HepG2 (cell line): ENCODE measurements around the gene AUP1. TPM values are rescaled to one million over a fixed set of nuclear protein-coding genes. Genes with fewer than 3 reads are reported as not detected.

Experiments
- ADNP ChIP-seq: sonication (generic); formaldehyde crosslinking; IDR thresholded peaks from 2 replicates; pipeline ENCODE4 v1.4.0; 2020; ENCODE audit warnings: missing genetic modification reagents
- FIP1L1 ChIP-seq: fragments of 200-400 bp; formaldehyde crosslinking; IDR thresholded peaks from 2 replicates; pipeline ENCODE4 v1.6.1; 2018; ENCODE audit warnings: low read depth, mild to moderate bottlenecking, low read length, moderate library complexity, borderline replicate concordance; ENCODE audit not compliant: insufficient read depth
- U2AF1 ChIP-seq: fragments of 200-400 bp; formaldehyde crosslinking; optimal IDR thresholded peaks from 2 replicates; pipeline ENCODE3; 2017; ENCODE audit warnings: mild to moderate bottlenecking, low read depth, low read length
- WIZ ChIP-seq: sonication (generic); formaldehyde crosslinking; IDR thresholded peaks from 2 replicates; pipeline ENCODE4 v1.5.1; 2020; ENCODE audit warnings: mild to moderate bottlenecking, missing genetic modification reagents
- ZFP36L2 ChIP-seq: sonication (generic); formaldehyde crosslinking; IDR thresholded peaks from 2 replicates; pipeline ENCODE4 v1.4.0; 2020; ENCODE audit warnings: missing genetic modification reagents
- ZMAT3 ChIP-seq: sonication (generic); formaldehyde crosslinking; conservative IDR thresholded peaks from 2 replicates; pipeline ENCODE4 v1.7.0; 2021; ENCODE audit warnings: missing genetic modification reagents
- ZNF10 ChIP-seq: sonication (generic); formaldehyde crosslinking; IDR thresholded peaks from 2 replicates; pipeline ENCODE4 v1.4.0; 2020; ENCODE audit warnings: mild to moderate bottlenecking, low read depth, missing genetic modification reagents, borderline replicate concordance
- ZNF17 ChIP-seq: sonication (generic); formaldehyde crosslinking; IDR thresholded peaks from 2 replicates; pipeline ENCODE4 v1.5.0; 2020; ENCODE audit warnings: mild to moderate bottlenecking, missing genetic modification reagents
- ZNF430 ChIP-seq: sonication (generic); formaldehyde crosslinking; IDR thresholded peaks from 2 replicates; pipeline ENCODE4 v1.9.0; 2021; ENCODE audit warnings: mild to moderate bottlenecking, missing genetic modification reagents
- ZNF569 ChIP-seq: sonication (generic); formaldehyde crosslinking; IDR thresholded peaks from 2 replicates; pipeline ENCODE4 v1.5.0; 2020; ENCODE audit warnings: mild to moderate bottlenecking, missing genetic modification reagents, moderate library complexity, borderline replicate concordance
- ZNF776 ChIP-seq: sonication (generic); formaldehyde crosslinking; IDR thresholded peaks from 2 replicates; pipeline ENCODE4 v1.4.0; 2020; ENCODE audit warnings: mild to moderate bottlenecking, missing genetic modification reagents
- ZSCAN9 ChIP-seq: IDR thresholded peaks from 2 replicates; pipeline ENCODE4 v1.6.1; 2016; ENCODE audit warnings: borderline replicate concordance
- polyA plus RNA-seq, 8 experiments: library from polyadenylated mRNA; depleted of rRNA in 3 of 8; stranded (reverse) in 7 of 8; unstranded in 1 of 8; fragments of >200 nt; fragmentation: Illumina TruSeq in 4 of 8; extraction: Trizol in 4 of 8; gene quantifications; 2 replicates each; pipeline versions ENCODE4 v1.2.1 to v1.2.3, GENCODE V29; 2011 to 2016; ENCODE audit warnings: low read depth in 4 of 8, missing spikeins in 1 of 8, mixed read lengths in 1 of 8; ENCODE audit not compliant: insufficient read depth in 1 of 8
- total RNA-seq, 5 experiments: library from RNA; depleted of rRNA; stranded (reverse); fragments of >200 nt; fragmentation: Illumina TruSeq; extraction: Trizol; gene quantifications; 2 replicates each; pipeline ENCODE4 v1.2.3, GENCODE V29; 2016; ENCODE audit warnings: low read depth in 1 of 5
- TF ChIP-seq, protein P1 (sequence below): sonication (generic); formaldehyde crosslinking; IDR thresholded peaks from 2 replicates; pipeline ENCODE4 v1.5.0; 2020; ENCODE audit warnings: mild to moderate bottlenecking, missing genetic modification reagents
- TF ChIP-seq, protein P2 (sequence below): sonication (generic); formaldehyde crosslinking; IDR thresholded peaks from 2 replicates; pipeline ENCODE4 v1.8.1; 2023; ENCODE audit warnings: mild to moderate bottlenecking, missing genetic modification reagents
- TF ChIP-seq, protein P3 (sequence below): sonication (generic); formaldehyde crosslinking; IDR thresholded peaks from 2 replicates; pipeline ENCODE4 v1.4.0; 2020; ENCODE audit warnings: mild to moderate bottlenecking, missing genetic modification reagents
- TF ChIP-seq, protein P4 (sequence below): sonication (generic); formaldehyde crosslinking; IDR thresholded peaks from 2 replicates; pipeline ENCODE4 v1.5.1; 2020; ENCODE audit warnings: missing genetic modification reagents, mild to moderate bottlenecking, borderline replicate concordance
- TF ChIP-seq, protein P5 (sequence below): IDR thresholded peaks from 2 replicates; pipeline ENCODE4 v1.6.1; 2018; ENCODE audit warnings: missing genetic modification reagents
- TF ChIP-seq, protein P6 (sequence below): IDR thresholded peaks from 2 replicates; pipeline ENCODE4 v1.6.1; 2016; ENCODE audit warnings: low read depth

The AUP1 gene
- total and polyA plus RNA-seq, 2 of the 13 experiments (the other 11 are each of a cell fraction or from before 2014, with no cell fraction given) = 174 to 267 TPM

DNA sequence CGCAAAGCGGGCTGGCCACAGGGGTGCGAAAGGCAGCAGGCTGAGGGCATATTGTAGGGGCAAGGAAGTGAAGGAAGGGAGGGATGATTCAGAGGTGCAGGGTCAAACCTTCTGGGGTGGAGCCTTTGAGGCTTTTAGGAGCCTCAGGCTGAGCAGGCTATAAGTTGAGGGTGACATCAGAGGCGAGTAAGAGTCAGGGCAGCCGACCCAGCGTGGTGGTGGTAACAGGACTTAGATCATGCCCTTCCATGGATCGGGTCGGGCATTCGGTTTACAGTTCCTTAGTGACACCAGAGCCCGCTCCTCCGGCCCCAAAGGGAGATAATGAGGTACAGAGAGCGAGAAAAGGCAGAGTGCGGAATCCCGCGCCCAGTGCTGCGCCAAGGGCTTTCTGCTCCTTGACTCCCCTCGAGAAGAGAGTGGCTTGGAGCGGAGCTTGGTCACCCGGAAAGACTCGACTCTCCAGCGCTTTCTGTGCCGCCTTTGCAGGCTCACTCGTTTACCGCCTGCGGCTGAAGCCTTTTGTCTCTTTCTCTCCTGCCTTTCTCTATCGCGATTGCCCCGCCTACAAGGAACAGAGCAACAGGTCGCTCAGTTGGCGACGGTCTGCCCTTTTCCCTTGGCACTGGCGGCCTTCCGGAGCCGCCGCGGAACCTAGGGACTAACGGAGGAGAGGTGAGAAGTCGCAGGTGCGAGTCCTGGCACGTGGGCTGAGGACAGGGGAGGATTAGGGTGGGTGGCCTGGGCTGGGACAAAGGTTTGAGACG, 30.8 kb downstream of the AUP1 start (continued):
- no peak for TF ChIP-seq ZNF10 (CRISPR knock-in tag)
- TF ChIP-seq WIZ (CRISPR knock-in tag) = no peak
- TF ChIP-seq, protein P1, sequence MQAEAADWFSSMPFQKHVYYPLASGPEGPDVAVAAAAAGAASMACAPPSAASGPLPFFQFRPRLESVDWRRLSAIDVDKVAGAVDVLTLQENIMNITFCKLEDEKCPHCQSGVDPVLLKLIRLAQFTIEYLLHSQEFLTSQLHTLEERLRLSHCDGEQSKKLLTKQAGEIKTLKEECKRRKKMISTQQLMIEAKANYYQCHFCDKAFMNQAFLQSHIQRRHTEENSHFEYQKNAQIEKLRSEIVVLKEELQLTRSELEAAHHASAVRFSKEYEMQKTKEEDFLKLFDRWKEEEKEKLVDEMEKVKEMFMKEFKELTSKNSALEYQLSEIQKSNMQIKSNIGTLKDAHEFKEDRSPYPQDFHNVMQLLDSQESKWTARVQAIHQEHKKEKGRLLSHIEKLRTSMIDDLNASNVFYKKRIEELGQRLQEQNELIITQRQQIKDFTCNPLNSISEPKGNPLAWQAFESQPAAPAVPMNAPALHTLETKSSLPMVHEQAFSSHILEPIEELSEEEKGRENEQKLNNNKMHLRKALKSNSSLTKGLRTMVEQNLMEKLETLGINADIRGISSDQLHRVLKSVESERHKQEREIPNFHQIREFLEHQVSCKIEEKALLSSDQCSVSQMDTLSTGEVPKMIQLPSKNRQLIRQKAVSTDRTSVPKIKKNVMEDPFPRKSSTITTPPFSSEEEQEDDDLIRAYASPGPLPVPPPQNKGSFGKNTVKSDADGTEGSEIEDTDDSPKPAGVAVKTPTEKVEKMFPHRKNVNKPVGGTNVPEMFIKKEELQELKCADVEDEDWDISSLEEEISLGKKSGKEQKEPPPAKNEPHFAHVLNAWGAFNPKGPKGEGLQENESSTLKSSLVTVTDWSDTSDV = no peak
- no peak for TF ChIP-seq ZNF17 (CRISPR knock-in tag)
- TF ChIP-seq, protein P2, sequence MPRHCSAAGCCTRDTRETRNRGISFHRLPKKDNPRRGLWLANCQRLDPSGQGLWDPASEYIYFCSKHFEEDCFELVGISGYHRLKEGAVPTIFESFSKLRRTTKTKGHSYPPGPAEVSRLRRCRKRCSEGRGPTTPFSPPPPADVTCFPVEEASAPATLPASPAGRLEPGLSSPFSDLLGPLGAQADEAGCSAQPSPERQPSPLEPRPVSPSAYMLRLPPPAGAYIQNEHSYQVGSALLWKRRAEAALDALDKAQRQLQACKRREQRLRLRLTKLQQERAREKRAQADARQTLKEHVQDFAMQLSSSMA (CRISPR knock-in tag) = no peak
- 0 out of 2 replicates have a peak, but pooled peaks have one; percentile 36 for TF ChIP-seq ZNF430 (CRISPR knock-in tag)
- TF ChIP-seq, protein P3, sequence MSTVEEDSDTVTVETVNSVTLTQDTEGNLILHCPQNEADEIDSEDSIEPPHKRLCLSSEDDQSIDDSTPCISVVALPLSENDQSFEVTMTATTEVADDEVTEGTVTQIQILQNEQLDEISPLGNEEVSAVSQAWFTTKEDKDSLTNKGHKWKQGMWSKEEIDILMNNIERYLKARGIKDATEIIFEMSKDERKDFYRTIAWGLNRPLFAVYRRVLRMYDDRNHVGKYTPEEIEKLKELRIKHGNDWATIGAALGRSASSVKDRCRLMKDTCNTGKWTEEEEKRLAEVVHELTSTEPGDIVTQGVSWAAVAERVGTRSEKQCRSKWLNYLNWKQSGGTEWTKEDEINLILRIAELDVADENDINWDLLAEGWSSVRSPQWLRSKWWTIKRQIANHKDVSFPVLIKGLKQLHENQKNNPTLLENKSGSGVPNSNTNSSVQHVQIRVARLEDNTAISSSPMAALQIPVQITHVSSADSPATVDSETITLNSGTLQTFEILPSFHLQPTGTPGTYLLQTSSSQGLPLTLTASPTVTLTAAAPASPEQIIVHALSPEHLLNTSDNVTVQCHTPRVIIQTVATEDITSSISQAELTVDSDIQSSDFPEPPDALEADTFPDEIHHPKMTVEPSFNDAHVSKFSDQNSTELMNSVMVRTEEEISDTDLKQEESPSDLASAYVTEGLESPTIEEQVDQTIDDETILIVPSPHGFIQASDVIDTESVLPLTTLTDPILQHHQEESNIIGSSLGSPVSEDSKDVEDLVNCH (CRISPR knock-in tag) = no peak
- TF ChIP-seq ZNF569 = no peak
- TF ChIP-seq, protein P4, sequence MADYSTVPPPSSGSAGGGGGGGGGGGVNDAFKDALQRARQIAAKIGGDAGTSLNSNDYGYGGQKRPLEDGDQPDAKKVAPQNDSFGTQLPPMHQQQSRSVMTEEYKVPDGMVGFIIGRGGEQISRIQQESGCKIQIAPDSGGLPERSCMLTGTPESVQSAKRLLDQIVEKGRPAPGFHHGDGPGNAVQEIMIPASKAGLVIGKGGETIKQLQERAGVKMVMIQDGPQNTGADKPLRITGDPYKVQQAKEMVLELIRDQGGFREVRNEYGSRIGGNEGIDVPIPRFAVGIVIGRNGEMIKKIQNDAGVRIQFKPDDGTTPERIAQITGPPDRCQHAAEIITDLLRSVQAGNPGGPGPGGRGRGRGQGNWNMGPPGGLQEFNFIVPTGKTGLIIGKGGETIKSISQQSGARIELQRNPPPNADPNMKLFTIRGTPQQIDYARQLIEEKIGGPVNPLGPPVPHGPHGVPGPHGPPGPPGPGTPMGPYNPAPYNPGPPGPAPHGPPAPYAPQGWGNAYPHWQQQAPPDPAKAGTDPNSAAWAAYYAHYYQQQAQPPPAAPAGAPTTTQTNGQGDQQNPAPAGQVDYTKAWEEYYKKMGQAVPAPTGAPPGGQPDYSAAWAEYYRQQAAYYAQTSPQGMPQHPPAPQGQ = no peak
- 0 out of 2 replicates have a peak, but pooled peaks have one; percentile 9 for TF ChIP-seq ZNF776
- TF ChIP-seq, protein P5, sequence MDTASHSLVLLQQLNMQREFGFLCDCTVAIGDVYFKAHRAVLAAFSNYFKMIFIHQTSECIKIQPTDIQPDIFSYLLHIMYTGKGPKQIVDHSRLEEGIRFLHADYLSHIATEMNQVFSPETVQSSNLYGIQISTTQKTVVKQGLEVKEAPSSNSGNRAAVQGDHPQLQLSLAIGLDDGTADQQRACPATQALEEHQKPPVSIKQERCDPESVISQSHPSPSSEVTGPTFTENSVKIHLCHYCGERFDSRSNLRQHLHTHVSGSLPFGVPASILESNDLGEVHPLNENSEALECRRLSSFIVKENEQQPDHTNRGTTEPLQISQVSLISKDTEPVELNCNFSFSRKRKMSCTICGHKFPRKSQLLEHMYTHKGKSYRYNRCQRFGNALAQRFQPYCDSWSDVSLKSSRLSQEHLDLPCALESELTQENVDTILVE (CRISPR knock-in tag) = no peak
- TF ChIP-seq ADNP = no peak
- TF ChIP-seq ZFP36L2 (CRISPR knock-in tag) = no peak
- TF ChIP-seq ZSCAN9 (CRISPR knock-in tag) = no peak
- no peak for TF ChIP-seq ZMAT3 (CRISPR knock-in tag)
- TF ChIP-seq FIP1L1 = no peak
- TF ChIP-seq, protein P6, sequence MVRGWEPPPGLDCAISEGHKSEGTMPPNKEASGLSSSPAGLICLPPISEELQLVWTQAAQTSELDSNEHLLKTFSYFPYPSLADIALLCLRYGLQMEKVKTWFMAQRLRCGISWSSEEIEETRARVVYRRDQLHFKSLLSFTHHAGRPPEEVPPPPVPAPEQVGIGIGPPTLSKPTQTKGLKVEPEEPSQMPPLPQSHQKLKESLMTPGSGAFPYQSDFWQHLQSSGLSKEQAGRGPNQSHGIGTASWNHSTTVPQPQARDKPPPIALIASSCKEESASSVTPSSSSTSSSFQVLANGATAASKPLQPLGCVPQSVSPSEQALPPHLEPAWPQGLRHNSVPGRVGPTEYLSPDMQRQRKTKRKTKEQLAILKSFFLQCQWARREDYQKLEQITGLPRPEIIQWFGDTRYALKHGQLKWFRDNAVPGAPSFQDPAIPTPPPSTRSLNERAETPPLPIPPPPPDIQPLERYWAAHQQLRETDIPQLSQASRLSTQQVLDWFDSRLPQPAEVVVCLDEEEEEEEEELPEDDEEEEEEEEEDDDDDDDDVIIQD (CRISPR knock-in tag) = no peak
- no peak for TF ChIP-seq U2AF1
